Esophagus (tissue), 2 donors: Measurements from ENCODE around the gene TMEM232. TPM values are rescaled to one million over a fixed set of nuclear protein-coding genes. Genes with fewer than 3 reads are reported as not detected.
"Not testable (repeated sequence)": the region's sequence is repeated elsewhere in the genome, so short reads cannot be mapped to it uniquely, and the experiment has no call there.

Experiments
- H3K27ac ChIP-seq, 2 donors: one replicate each; pipeline ENCODE4 v1.5.1; 2013; ENCODE audit warnings: low read depth in 2 of 2, mild to moderate bottlenecking in 2 of 2, inconsistent platforms in 1 of 2, low read length in 1 of 2, moderate library complexity in 1 of 2
- H3K27me3 ChIP-seq, 2 donors: one replicate each; pipeline ENCODE4 v1.6.1; 2013; ENCODE audit warnings: low read length in 2 of 2, control low read depth in 1 of 2, mild to moderate bottlenecking in 1 of 2; ENCODE audit not compliant: insufficient read depth in 2 of 2, control insufficient read depth in 1 of 2
- H3K36me3 ChIP-seq, 2 donors: one replicate each; pipeline ENCODE4 v1.6.1; 2013; ENCODE audit warnings: low read length in 1 of 2; ENCODE audit not compliant: control insufficient read depth in 2 of 2, insufficient read depth in 2 of 2
- H3K4me1 ChIP-seq, 2 donors: one replicate each; pipeline ENCODE4 v1.6.1; 2013; ENCODE audit warnings: low read length in 1 of 2; ENCODE audit not compliant: control insufficient read depth in 2 of 2, insufficient read depth in 2 of 2
- H3K4me3 ChIP-seq, 2 donors: one replicate each; pipeline ENCODE4 v1.5.1; 2013; ENCODE audit warnings: low read length in 2 of 2, mild to moderate bottlenecking in 2 of 2, low read depth in 1 of 2, moderate library complexity in 1 of 2
- H3K9me3 ChIP-seq, 2 donors: one replicate each; pipeline ENCODE4 v1.6.1; 2013; ENCODE audit warnings: mild to moderate bottlenecking in 2 of 2, low read depth in 1 of 2, low read length in 1 of 2, moderate library complexity in 1 of 2; ENCODE audit not compliant: control insufficient read depth in 2 of 2, insufficient read depth in 1 of 2
- WGBS, 2 donors: extraction: QIAGEN DNeasy Blood & Tissue Kit; methylation state at CpG; one replicate each; pipeline ENCODE4 v1.1.7; 2013; 5-methylcytosine and 5-hydroxymethylcytosine counted together
- polyA plus RNA-seq, 2 donors: library from polyadenylated mRNA; stranded (reverse); fragments of 200-250 nt; gene quantifications; one replicate each; pipeline ENCODE4 v1.2.3, GENCODE V29; 2013
- donor health status: healthy with polysubstance abuse.
- donor health status: Bipolar disorder and iron deficiency.

Gene TMEM232
- polyA plus RNA-seq, 2 donors = 0.49 to 0.65 TPM

DNA sequence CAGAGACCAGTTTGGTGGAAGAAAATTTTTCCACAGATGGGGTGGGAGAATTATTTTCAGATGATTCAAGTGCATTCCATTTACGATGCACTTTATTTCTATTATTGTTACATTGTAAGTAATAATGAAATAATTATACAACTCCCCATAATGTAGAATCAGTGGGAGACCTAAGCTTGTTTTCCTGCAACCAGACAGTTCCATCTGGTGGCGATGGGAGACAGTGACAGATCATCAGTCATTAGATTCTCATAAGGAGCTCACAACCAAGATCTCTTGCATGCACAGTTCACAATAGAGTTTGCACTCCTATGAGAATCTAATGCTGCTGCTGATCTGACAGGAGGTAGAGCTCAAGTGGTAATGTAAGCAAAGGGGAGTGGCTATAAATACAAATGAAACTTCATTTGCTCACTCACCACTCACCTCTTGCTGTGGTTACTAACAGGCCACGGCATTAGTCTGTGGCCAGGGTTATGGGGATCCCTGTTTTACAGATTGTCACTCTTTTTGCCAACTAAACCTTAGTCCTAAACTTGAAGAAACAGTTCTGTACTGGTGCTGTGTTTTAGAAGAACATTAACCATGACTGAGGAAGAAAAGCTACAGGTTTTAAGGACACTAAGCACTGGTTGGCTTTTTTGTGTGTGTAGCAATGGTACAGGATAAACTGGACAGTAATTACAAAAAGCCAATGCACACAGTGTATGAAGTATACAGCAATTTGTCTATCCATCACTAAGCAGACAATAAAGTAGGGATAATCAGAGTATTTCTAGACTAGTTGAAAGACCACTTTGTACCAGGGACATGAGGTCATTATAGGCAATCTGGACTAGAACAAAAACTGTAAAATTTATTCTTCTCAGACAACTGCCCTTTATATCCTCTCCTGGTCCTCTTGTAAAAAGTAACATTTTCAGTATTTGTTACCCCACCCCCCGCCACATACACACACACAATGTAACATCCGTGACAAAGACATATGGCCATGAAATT, 9.9 kb downstream of the TMEM232 start:
- WGBS, 2 donors = 76 to 87% methylated on average over 5 of the region's 5 CpGs
- Histone ChIP-seq H3K36me3 (no peaks in the 10 kb centered on the region), H3K9me3 (no peaks in the 10 kb centered on the region), H3K4me1 (no peaks in the 10 kb centered on the region), H3K27me3 (no peaks in the 10 kb centered on the region), H3K4me3 (no peak overlapping the region), H3K27ac (no peak overlapping the region)

DNA sequence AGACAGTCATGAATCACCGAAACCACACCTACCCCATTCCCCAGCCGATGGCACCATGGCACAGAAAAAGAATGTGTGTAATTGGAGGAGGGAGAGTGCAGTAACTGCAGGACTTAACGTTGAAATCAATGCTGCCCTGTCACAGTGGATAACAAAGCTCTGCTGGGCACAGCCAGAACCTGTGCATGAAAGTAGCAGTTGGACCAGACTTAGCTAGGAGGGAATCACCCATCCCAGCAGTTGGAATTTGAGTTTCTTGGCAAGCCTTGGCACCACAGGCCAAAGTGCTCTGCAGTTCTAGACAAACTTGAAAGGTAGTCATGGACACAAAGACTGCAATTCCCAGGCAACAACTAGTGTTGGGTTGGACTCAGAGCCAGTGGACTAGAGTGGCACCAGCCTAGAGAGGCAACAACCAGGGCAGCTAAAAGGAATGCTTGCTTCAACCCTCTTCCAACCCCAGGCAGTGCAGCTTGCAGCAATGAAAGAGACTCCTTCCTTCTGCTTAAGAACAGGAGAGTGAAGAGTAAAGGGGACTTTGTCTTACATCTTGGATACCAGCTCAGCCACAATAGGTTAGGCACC, 19.1 kb downstream of the TMEM232 start:
- H3K27me3 ChIP-seq = no peaks in the 10 kb centered on the region
- no peaks in the 10 kb centered on the region for H3K9me3 ChIP-seq
- WGBS, 2 donors = 63 to 69% methylated on average over 3 of the region's 3 CpGs
- no peaks in the 10 kb centered on the region for H3K36me3 ChIP-seq
- H3K4me3 ChIP-seq = no peak overlapping the region
- H3K27ac ChIP-seq = no peak overlapping the region
- H3K4me1 ChIP-seq = no peaks in the 10 kb centered on the region

DNA sequence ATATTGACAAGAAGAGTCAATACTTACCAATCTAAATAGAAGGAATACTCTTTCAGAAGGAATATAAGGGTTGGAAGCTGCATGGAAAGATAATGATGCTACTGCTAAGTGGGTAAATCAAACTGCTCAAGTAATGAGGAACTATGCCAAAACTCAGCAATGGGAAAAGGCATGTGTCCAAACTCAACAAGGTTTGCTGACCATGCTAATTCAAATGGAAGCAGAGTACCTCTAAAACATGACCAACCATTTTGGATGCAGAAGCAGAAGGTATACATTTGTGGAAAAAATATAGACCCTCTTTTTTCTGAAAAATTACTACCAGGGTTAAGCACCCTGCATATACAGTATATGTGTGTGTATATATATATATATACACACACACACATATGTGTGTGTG, 21.1 kb downstream of the TMEM232 start:
- Histone ChIP-seq H3K9me3 (no peaks in the 10 kb centered on the region), H3K4me3 (no peak overlapping the region), H3K27ac (no peak overlapping the region), H3K4me1 (no peaks in the 10 kb centered on the region), H3K27me3 (no peaks in the 10 kb centered on the region), H3K36me3 (no peaks in the 10 kb centered on the region)

DNA sequence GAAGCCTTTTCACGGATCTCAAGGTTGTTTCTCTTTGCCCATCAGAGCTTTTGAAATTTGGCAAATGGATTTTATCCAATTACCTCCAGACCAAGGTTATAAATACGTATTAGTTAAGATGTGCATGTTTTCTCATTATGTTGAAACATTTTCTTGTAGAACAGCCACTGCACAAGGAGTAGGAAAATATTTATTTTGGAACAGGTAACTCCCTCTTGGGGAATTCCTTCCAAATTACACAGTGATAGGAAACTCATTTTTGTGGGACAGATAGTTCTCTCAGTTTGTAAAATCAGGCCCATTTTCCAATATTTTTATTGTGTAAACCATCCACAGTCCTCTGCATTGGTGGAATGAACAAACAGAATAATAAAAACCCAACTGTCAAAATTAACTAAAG, 23.0 kb downstream of the TMEM232 start:
- 38 to 52% methylated on average over 2 of the region's 2 CpGs for WGBS, 2 donors

DNA sequence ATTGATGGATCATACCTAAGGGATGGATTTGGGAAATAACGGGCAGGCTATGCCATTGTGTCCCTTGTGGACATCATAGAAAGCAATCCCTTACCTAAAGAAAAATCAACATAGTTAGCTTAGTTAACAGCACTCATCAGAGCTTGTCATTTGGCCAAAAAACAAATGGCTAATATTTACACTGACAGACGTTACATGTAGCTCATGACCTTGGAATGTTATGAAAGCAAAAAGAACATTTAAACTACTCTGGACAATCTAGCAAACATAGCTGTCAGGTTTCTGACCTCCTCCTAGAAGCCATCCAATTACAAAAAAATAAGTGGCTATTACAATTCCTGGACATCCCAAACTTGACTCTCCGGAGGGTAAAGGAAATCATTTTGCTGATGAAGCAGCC, 23.8 kb downstream of the TMEM232 start:
- no peak overlapping the region for H3K4me3 ChIP-seq
- no peaks in the 10 kb centered on the region for H3K9me3 ChIP-seq
- no peaks in the 10 kb centered on the region for H3K36me3 ChIP-seq
- H3K4me1 ChIP-seq = no peaks in the 10 kb centered on the region
- WGBS, 2 donors = 46 to 59% methylated on average over 3 of the region's 3 CpGs
- H3K27me3 ChIP-seq = no peaks in the 10 kb centered on the region
- H3K27ac ChIP-seq = no peak overlapping the region

More for the DNA sequence above, 23.0 kb downstream of the TMEM232 start:
- H3K4me1 ChIP-seq = no peaks in the 10 kb centered on the region
- no peaks in the 10 kb centered on the region for H3K27me3 ChIP-seq
- no peak overlapping the region for H3K27ac ChIP-seq
- H3K9me3 ChIP-seq = no peaks in the 10 kb centered on the region
- no peak overlapping the region for H3K4me3 ChIP-seq
- H3K36me3 ChIP-seq = no peaks in the 10 kb centered on the region

DNA sequence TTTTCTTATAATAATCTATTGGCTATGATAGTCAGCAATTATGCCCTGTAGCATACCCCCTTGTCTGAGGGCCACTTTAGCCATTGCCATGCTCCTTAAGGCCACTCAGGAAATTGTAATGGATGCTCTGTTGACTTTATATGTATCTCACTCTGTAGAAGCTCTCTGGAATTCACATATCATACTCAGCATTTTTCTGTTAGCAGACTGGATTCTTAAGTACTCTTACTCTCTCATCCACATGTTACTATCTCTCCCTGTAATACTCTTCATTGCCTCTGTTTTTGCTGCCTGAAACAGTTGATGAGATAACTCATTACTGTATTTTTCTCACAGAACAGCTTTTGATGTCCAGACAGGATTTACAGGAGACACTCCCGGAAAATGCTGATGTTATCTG, 24.2 kb downstream of the TMEM232 start:
- H3K27ac ChIP-seq = no peak overlapping the region
- no peaks in the 10 kb centered on the region for H3K36me3 ChIP-seq
- H3K4me3 ChIP-seq = no peak overlapping the region
- no peaks in the 10 kb centered on the region for H3K4me1 ChIP-seq
- WGBS, 2 donors = 72 to 78% methylated on average over 1 of the region's 1 CpG
- H3K27me3 ChIP-seq = no peaks in the 10 kb centered on the region
- H3K9me3 ChIP-seq = no peaks in the 10 kb centered on the region

DNA sequence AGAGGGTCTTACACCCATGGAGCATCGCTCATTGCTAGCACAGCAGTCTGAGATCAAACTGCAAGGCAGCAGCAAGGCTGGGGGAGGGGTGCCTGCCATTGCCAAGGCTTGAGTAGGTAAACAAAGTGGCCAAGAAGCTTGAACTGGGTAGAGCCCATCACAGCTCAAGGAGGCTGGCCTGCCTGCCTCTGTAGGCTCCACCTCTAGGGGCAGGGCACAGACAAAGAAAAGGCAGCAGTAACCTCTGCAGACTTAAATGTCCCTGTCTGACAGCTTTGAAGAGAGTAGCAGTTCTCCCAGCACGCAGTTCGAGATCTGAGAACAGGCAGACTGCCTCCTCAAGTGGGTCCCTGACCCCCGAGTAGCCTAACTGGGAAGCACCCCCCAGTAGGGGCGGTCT, 33.8 kb downstream of the TMEM232 start:
- not testable (repeated sequence) for H3K27ac ChIP-seq, H3K4me1 ChIP-seq, H3K27me3 ChIP-seq, H3K9me3 ChIP-seq, H3K36me3 ChIP-seq, H3K4me3 ChIP-seq
- 78 to 86% methylated on average over 5 of the region's 5 CpGs for WGBS, 2 donors

DNA sequence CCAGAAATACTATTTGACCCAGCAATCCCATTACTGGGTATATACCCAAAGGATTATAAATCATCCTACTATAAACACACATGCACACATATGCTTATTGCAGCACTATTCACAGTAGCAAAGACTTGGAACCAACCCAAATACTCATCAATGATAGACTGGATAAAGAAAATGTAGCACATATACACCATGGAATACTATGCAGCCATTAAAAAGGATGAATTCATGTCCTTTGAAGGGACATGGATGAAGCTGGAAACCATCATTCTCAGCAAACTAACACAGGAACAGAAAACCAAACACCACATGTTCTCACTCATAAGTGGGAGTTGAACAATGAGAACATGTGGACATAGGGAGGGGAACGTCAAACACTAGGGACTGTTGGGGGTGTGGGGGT, 35.9 kb downstream of the TMEM232 start:
- 92 to 93% methylated on average over 1 of the region's 1 CpG for WGBS, 2 donors

DNA sequence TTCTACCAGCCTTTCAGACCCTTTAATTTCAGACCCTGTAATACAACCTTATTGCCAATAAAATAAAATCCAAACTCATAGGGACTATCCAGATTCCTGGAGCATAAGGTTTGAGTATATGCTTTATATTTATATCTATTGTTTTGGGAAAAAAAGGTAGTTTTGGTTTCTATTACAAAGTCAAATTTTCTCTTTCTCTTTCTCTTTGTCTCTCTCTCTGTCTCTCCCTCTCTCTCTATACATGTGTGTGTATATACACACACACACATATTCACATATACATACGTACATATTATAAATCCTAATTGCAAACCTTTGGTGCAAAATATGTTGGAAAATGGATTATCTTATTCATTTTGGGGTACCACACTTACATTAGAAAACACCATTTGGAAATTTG, 39.0 kb downstream of the TMEM232 start:
- WGBS, 2 donors = 88 to 90% methylated on average over 1 of the region's 1 CpG
- Histone ChIP-seq H3K4me3 (no peak overlapping the region), H3K27me3 (no peaks in the 10 kb centered on the region), H3K9me3 (no peaks in the 10 kb centered on the region), H3K36me3 (no peaks in the 10 kb centered on the region), H3K4me1 (no peaks in the 10 kb centered on the region), H3K27ac (no peak overlapping the region)

More for the DNA sequence above, 35.9 kb downstream of the TMEM232 start:
- H3K4me1 ChIP-seq, H3K27me3 ChIP-seq, H3K4me3 ChIP-seq, H3K36me3 ChIP-seq, H3K27ac ChIP-seq, H3K9me3 ChIP-seq: not testable (repeated sequence)

DNA sequence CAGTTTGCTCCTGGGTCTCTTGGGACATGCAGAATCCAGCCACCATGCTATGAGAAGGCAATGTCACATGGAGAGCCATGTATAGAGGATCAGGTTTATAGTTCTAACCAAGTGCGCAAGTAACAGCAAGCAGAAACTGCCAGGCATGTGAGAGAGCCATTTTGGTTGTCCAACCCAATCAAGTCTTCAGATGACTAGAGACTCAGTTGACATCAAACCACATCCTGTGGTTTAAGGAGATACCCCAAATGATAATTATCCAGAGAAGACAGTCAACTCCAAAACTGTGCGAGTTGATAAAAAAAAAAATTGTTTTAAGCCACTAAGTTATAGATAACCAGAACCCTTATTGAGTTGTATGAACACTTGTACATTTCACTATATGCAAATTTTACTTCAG, 40.2 kb downstream of the TMEM232 start:
- WGBS, 2 donors = 91 to 93% methylated on average over 2 of the region's 2 CpGs
- H3K27me3 ChIP-seq = no peaks in the 10 kb centered on the region

More for the DNA sequence above, 40.2 kb downstream of the TMEM232 start:
- Histone ChIP-seq H3K9me3 (no peaks in the 10 kb centered on the region), H3K36me3 (no peaks in the 10 kb centered on the region), H3K27ac (no peak overlapping the region), H3K4me3 (no peak overlapping the region), H3K4me1 (no peaks in the 10 kb centered on the region)
